SK-N-MC (cell line): ENCODE measurements around the gene NSL1.

Experiments
- EZH2 ChIP-seq: fragments of 200-600 bp; sonication (generic); IDR thresholded peaks from one replicate; pipeline ENCODE4 v1.6.1; 2017; ENCODE audit warnings: antibody characterized with exemption
- FOXP2 ChIP-seq: optimal IDR thresholded peaks from 2 replicates; pipeline ENCODE3; 2011; ENCODE audit warnings: mild to moderate bottlenecking, moderate library complexity; ENCODE audit not compliant: insufficient read depth; ENCODE audit errors: extremely low read length, control extremely low read depth
- POLR2AphosphoS5 ChIP-seq: IDR thresholded peaks from 2 replicates; pipeline ENCODE4 v1.6.1; 2012; ENCODE audit warnings: mild to moderate bottlenecking, low read depth, low read length, borderline replicate concordance

- TF ChIP-seq POLR2AphosphoS5 (no peak), EZH2 (no peak), FOXP2 (no peak)
Observed at GRCh38 chr1:212687811-212688210, 103.8 kb downstream of the NSL1 start.
